K562 (cell line): ENCODE results near the gene AKT2. TPM values are rescaled to one million over a fixed set of nuclear protein-coding genes. Genes with fewer than 3 reads are reported as not detected.

Experiments
- ASH1L ChIP-seq: fragments of 450-650 bp; IDR thresholded peaks from 2 replicates; pipeline ENCODE4 v1.6.1; 2018; ENCODE audit warnings: borderline replicate concordance, mild to moderate bottlenecking, low read depth; ENCODE audit not compliant: partially characterized antibody
- BRD9 ChIP-seq: fragments of 450-650 bp; IDR thresholded peaks from 2 replicates; pipeline ENCODE4 v1.6.1; 2018; ENCODE audit warnings: low read depth; ENCODE audit not compliant: partially characterized antibody
- CEBPG ChIP-seq, 3 experiments: fragments of 200-800 bp in 1 of 3; sonication (Bioruptor generic) in 1 of 3; sonication (generic) in 1 of 3; formaldehyde crosslinking in 1 of 3; IDR thresholded peaks in 2 of 3; conservative IDR thresholded peaks in 1 of 3; 2 replicates each; pipeline versions ENCODE4 v1.6.1 to v1.8.0; 2016 to 2022; ENCODE audit warnings: missing compliant biosample characterization in 2 of 3, missing genetic modification characterization in 2 of 3, mild to moderate bottlenecking in 1 of 3, missing genetic modification reagents in 1 of 3
- ESRRA ChIP-seq: fragments of 450-650 bp; IDR thresholded peaks from 2 replicates; pipeline ENCODE4 v1.6.1; 2014; ENCODE audit warnings: low read depth, mild to moderate bottlenecking, moderate library complexity, borderline replicate concordance
- HDGF ChIP-seq: fragments of 450-650 bp; IDR thresholded peaks from 2 replicates; pipeline ENCODE4 v1.6.1; 2016
- MAZ ChIP-seq, 2 experiments: fragments of 450-650 bp in 1 of 2; sonication (generic) in 1 of 2; formaldehyde crosslinking; IDR thresholded peaks in 1 of 2; conservative IDR thresholded peaks in 1 of 2; 2 replicates each; pipeline versions ENCODE4 v1.4.0 to v1.5.0; 2020; ENCODE audit warnings: mild to moderate bottlenecking in 1 of 2, missing genetic modification reagents in 1 of 2
- NFATC3 ChIP-seq: fragments of 450-650 bp; IDR thresholded peaks from 2 replicates; pipeline ENCODE4 v1.6.1; 2017; ENCODE audit warnings: mild to moderate bottlenecking
- RBM39 ChIP-seq: fragments of 200-400 bp; formaldehyde crosslinking; optimal IDR thresholded peaks from 2 replicates; pipeline ENCODE3; 2018; ENCODE audit warnings: low read depth, low read length
- SMAD2 ChIP-seq: fragments of 150-350 bp; IDR thresholded peaks from 2 replicates; pipeline ENCODE4 v1.6.1; 2014; ENCODE audit warnings: low read depth, mild to moderate bottlenecking, low read length
- SNIP1 ChIP-seq: fragments of 450-650 bp; IDR thresholded peaks from 2 replicates; pipeline ENCODE4 v1.7.1; 2017; ENCODE audit warnings: low read depth, mild to moderate bottlenecking
- SRSF7 ChIP-seq: fragments of 200-400 bp; formaldehyde crosslinking; optimal IDR thresholded peaks from 2 replicates; pipeline ENCODE3; 2017; ENCODE audit warnings: mild to moderate bottlenecking, low read depth, low read length
- TRIM24 ChIP-seq, 2 experiments: fragments of 450-650 bp; IDR thresholded peaks; 2 replicates each; pipeline ENCODE4 v1.6.1; 2016
- TSC22D4 ChIP-seq: fragments of 450-650 bp; IDR thresholded peaks from 2 replicates; pipeline ENCODE4 v1.6.1; 2016; ENCODE audit warnings: missing genetic modification characterization, missing biosample characterization, control low read depth
- ZBTB7A ChIP-seq: IDR thresholded peaks from 2 replicates; pipeline ENCODE4 v1.6.1; 2011; ENCODE audit warnings: low read depth, mild to moderate bottlenecking, low read length, moderate library complexity, borderline replicate concordance; ENCODE audit not compliant: control insufficient read depth
- ZNF212 ChIP-seq: fragments of 450-650 bp; formaldehyde crosslinking; IDR thresholded peaks from 2 replicates; pipeline ENCODE4 v1.4.0; 2020; ENCODE audit warnings: mild to moderate bottlenecking
- ZNF311 ChIP-seq: fragments of 250-450 bp; sonication (Bioruptor Pico); IDR thresholded peaks from 2 replicates; pipeline ENCODE4 v1.4.0; 2020; ENCODE audit warnings: mild to moderate bottlenecking, moderate library complexity
- ZNF644 ChIP-seq: fragments of 200-800 bp; sonication (Bioruptor generic); IDR thresholded peaks from 2 replicates; pipeline ENCODE4 v1.6.1; 2016; ENCODE audit warnings: low read depth, missing genetic modification characterization, missing compliant biosample characterization
- polyA plus RNA-seq, 8 experiments: library from polyadenylated mRNA; depleted of rRNA in 4 of 8; stranded (reverse) in 5 of 8; unstranded in 3 of 8; fragments of >200 nt; fragmentation: Nextera tagmentation in 2 of 8; fragmentation: Illumina TruSeq in 1 of 8; extraction: Ambion mirVana in 2 of 8; extraction: Trizol in 1 of 8; gene quantifications; 2 replicates each; pipeline versions ENCODE4 v1.2.1 to v1.2.3, GENCODE V29; 2011 to 2014; ENCODE audit warnings: inconsistent platforms in 1 of 8, missing spikeins in 1 of 8
- total RNA-seq, 7 experiments: library from RNA; depleted of rRNA in 6 of 7; stranded (reverse); fragments of >200 nt in 6 of 7; fragmentation: Illumina TruSeq in 2 of 7; extraction: Trizol in 2 of 7; gene quantifications; 2 replicates each; pipeline versions ENCODE4 v1.2.1 to v1.2.3, GENCODE V29; 2011 to 2021; ENCODE audit warnings: low replicate concordance in 1 of 7
- TF ChIP-seq, protein P1 (sequence below): fragments of 450-650 bp; IDR thresholded peaks from 2 replicates; pipeline ENCODE4 v1.6.1; 2017; ENCODE audit warnings: antibody characterized with exemption
- TF ChIP-seq, protein P2 (sequence below): sonication (generic); formaldehyde crosslinking; IDR thresholded peaks from 2 replicates; pipeline ENCODE4 v1.8.0; 2022; ENCODE audit warnings: mild to moderate bottlenecking, missing genetic modification reagents
- TF ChIP-seq, protein P3 (sequence below): IDR thresholded peaks from 3 replicates; pipeline ENCODE4 v1.6.1; 2011; ENCODE audit warnings: borderline replicate concordance, mild to moderate bottlenecking; ENCODE audit not compliant: insufficient read length, insufficient read depth
- TF ChIP-seq, protein P4 (sequence below): fragments of 250-450 bp; sonication (Bioruptor Pico); IDR thresholded peaks from 2 replicates; pipeline ENCODE4 v1.5.0; 2020; ENCODE audit warnings: mild to moderate bottlenecking, borderline replicate concordance

Gene AKT2
- total and polyA plus RNA-seq, 9 of the 15 experiments (the other 6 are each of a cell fraction or from before 2014, with no cell fraction given): 1.1 to 132 (median 67.7) TPM

DNA sequence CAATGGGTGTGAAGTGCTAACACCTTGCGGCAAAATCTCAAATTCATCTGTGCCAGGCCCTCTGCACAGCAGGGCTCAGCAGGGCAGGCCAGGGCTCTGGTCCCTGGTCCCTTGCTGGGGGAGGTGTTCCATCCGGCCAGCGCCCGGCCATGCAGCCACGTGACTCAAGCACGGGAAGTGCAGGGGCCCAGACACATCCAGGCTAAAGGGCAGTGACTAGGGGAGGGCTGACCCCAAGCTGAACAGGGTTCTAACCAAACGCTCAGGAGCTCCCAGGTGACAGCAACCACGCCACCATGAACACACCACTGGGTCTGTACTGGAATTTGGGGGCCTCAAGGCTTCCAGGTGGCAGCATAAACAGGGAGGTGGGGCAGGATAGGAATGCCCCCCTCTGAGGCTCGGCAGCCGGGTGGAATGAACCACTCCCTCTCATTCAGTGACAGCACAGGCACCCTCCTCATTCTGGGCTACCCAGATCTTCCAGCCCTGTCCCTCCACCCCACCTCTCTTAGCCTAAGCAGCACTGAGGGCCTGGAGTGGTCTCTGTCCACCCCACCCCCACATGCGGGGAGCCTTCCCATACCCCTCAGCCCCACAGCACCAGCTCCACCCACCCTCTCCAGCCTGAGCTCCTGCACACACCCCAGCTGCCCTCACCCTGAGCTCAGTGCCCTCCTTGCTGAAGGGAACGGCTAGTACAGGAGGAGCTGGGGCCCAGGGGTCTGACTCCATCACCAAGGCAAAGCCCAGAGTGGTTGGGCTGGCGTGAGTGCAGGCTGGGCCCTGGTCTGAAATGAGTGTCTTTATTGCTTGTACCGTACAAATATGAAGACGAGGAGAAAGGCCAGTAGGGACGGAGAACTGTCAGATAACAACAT lies 53.4 kb downstream of the AKT2 start (continued):
- no peak for TF ChIP-seq ZNF644
- TF ChIP-seq ZNF311 (CRISPR knock-in tag): no peak
- TF ChIP-seq MAZ (CRISPR knock-in tag; conservative IDR thresholded peaks at IDR 0.05 in 1 of 2, IDR thresholded peaks at IDR 0.05 in 1 of 2): peak in 1 of 2 experiments; percentile 38; a peak in 1 of 4 replicates
- no peak for TF ChIP-seq BRD9
- TF ChIP-seq ESRRA: no peak
- no peak for TF ChIP-seq HDGF
- no peak for TF ChIP-seq NFATC3
- TF ChIP-seq, protein P1, sequence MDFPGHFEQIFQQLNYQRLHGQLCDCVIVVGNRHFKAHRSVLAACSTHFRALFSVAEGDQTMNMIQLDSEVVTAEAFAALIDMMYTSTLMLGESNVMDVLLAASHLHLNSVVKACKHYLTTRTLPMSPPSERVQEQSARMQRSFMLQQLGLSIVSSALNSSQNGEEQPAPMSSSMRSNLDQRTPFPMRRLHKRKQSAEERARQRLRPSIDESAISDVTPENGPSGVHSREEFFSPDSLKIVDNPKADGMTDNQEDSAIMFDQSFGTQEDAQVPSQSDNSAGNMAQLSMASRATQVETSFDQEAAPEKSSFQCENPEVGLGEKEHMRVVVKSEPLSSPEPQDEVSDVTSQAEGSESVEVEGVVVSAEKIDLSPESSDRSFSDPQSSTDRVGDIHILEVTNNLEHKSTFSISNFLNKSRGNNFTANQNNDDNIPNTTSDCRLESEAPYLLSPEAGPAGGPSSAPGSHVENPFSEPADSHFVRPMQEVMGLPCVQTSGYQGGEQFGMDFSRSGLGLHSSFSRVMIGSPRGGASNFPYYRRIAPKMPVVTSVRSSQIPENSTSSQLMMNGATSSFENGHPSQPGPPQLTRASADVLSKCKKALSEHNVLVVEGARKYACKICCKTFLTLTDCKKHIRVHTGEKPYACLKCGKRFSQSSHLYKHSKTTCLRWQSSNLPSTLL: no peak
- peak; percentile 14; the same call in 1 of the 2 replicates for TF ChIP-seq ZBTB7A
- no peak for TF ChIP-seq ZNF212 (CRISPR knock-in tag)
- TF ChIP-seq TRIM24 (IDR thresholded peaks at IDR 0.05): no peak
- TF ChIP-seq RBM39: no peak
- TF ChIP-seq ASH1L: no peak
- no peak for TF ChIP-seq SRSF7
- no peak for TF ChIP-seq CEBPG (CRISPR knock-in tag; IDR thresholded peaks at IDR 0.05)
- no peak for TF ChIP-seq CEBPG (tag; conservative IDR thresholded peaks at IDR 0.05 in 1 of 2, IDR thresholded peaks at IDR 0.05 in 1 of 2)
- TF ChIP-seq SMAD2: no peak
- no peak for TF ChIP-seq TSC22D4
- TF ChIP-seq, protein P2, sequence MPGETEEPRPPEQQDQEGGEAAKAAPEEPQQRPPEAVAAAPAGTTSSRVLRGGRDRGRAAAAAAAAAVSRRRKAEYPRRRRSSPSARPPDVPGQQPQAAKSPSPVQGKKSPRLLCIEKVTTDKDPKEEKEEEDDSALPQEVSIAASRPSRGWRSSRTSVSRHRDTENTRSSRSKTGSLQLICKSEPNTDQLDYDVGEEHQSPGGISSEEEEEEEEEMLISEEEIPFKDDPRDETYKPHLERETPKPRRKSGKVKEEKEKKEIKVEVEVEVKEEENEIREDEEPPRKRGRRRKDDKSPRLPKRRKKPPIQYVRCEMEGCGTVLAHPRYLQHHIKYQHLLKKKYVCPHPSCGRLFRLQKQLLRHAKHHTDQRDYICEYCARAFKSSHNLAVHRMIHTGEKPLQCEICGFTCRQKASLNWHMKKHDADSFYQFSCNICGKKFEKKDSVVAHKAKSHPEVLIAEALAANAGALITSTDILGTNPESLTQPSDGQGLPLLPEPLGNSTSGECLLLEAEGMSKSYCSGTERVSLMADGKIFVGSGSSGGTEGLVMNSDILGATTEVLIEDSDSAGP (CRISPR knock-in tag): no peak
- TF ChIP-seq, protein P3, sequence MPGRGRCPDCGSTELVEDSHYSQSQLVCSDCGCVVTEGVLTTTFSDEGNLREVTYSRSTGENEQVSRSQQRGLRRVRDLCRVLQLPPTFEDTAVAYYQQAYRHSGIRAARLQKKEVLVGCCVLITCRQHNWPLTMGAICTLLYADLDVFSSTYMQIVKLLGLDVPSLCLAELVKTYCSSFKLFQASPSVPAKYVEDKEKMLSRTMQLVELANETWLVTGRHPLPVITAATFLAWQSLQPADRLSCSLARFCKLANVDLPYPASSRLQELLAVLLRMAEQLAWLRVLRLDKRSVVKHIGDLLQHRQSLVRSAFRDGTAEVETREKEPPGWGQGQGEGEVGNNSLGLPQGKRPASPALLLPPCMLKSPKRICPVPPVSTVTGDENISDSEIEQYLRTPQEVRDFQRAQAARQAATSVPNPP: no peak
- no peak for TF ChIP-seq SNIP1
- TF ChIP-seq, protein P4, sequence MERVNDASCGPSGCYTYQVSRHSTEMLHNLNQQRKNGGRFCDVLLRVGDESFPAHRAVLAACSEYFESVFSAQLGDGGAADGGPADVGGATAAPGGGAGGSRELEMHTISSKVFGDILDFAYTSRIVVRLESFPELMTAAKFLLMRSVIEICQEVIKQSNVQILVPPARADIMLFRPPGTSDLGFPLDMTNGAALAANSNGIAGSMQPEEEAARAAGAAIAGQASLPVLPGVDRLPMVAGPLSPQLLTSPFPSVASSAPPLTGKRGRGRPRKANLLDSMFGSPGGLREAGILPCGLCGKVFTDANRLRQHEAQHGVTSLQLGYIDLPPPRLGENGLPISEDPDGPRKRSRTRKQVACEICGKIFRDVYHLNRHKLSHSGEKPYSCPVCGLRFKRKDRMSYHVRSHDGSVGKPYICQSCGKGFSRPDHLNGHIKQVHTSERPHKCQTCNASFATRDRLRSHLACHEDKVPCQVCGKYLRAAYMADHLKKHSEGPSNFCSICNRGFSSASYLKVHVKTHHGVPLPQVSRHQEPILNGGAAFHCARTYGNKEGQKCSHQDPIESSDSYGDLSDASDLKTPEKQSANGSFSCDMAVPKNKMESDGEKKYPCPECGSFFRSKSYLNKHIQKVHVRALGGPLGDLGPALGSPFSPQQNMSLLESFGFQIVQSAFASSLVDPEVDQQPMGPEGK (CRISPR knock-in tag): no peak
